Stimulated activated CD8-positive, alpha-beta memory T cell treated with anti-CD3 and anti-CD28 coated beads, Interleukin-12 subunit alpha, Interleukin-12 subunit beta, amount 100 ng/mL, for 4 hours (primary cell): Measurements from ENCODE around the gene NOL6.
"Not testable (repeated sequence)": the region's sequence is repeated elsewhere in the genome, so short reads cannot be mapped to it uniquely, and the experiment has no call there.

Experiments used
- DNase-seq: peaks from one replicate; pipeline ENCODE4 v3.0.0-alpha.2; 2020; ENCODE audit warnings: low read depth

The NOL6 gene

DNA sequence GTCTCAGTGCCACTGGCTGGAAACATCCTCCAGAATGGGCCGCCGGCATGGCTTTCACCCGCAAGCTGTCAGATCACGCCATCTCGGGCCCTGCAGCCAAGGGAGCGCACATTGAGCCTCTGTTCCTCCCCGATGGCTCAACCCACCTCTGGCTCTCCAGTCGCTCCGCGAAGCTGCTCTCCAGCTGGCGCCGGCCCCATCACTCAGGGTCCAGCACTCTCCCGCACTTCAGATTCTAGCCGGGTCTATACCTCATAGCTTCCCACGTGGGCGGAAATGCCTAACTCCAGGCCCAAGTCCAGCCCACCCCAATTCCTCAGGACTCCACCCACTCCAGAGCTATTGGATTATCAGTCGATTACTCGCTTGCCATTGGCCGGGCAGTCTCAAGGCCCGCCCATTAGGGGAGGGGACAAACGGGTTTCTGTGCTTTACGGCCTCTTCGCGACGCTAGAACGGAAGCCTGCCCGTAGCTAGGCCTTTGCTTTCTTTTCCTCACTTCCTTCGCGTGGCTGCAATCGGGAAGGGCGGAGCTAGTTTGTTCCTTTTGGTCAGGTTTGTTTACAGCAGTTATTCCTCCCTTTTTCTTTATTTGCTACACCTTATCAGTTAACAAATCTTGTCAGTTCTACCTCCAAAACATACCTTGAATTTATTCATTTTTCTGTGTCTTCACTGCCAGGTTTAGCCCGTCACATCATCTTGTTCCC, at the start of gene NOL6:
TSS of gene NOL6 (minus strand) at position 282 of the 710 bp plus-strand sequence. CDS start at position 200, 82 bp downstream.
- DNase-seq: peak; percentile 95

DNA sequence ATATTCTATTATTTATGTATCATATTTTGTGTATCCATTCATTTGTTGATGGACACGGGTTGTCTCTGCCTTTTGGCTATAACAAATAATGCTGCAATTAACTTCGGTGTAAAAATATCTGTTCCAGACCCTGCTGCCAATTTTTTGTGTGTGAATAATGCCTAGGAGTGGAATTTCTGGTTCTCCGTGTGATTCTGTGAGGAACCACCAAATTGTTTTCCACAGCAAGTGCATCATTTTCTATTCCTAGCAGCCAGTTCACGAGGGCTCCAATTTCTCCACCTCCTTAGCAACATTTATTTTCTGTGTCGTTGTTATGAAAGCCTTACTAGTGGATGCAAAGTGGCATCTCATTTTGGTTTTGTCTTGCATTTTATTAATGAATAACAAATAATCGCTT, 48.1 kb upstream of the NOL6 start:
- DNase-seq: not testable (repeated sequence)

DNA sequence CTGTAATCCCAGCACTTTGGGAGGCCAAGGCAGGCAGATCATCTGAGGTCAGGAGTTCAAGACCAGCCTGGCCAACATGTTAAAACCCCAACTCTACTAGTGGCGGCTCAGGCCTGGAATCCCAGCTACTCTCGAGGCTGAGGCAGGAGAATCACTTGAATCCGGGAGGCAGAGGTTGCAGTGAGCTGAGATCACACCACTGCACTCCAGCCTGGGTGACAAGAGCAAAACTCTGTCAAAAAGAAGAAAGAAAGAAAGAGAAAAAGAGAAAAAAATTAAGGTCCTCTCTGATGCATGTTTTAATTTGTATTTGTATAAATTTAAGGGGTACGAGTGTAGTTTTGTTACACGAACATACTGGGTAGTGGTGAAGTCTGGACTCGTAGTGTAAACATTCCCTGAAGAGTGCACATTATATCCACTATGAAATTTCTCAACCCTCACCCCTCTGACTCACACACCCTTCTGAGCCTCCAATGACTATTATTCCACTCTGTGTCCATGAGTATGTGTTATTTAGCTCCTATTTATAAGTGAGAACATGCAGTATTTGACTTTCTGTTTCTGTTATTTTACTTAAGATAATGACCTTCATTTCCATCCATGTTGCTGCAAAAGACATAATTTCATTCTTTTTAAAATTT, 44.3 kb upstream of the NOL6 start:
- not testable (repeated sequence) for DNase-seq

DNA sequence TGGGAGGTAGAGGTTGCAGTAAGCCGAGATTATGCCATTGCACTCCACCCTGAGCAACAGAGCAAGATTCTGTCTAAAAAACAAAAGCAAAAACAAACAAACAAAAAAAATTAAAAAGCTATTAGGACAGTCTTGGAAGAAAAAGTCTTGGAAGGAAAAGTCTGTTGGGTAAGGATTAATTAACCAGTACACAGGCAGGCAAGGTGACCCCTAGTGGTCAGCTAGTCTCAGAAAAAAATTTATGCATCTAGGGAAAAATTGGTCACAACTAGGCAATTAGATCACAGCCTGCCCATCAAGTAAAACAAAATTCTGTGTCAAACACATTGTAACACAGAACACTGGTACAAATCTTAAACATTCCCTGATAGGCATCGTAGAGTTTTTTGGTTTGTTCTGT, 43.6 kb upstream of the NOL6 start:
- no peak for DNase-seq

DNA sequence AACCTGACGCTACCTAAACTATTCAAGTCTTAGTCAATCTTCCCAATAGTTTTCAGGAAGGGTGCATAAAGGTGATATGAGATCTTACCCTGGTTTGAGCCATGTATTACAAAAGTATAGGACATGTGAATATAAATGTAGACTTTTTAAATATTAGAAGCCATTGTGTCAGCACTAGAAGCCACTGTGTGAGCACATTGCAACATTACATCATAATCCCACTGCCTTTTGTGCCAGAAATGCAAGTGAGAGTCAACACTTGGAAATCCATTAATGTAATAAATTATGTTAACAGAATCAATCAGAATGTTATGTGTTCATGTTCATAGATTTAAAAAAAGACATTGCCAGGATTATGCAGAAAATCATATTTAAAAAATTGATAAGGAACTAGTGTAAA, 42.7 kb upstream of the NOL6 start:
- DNase-seq: not testable (repeated sequence)

DNA sequence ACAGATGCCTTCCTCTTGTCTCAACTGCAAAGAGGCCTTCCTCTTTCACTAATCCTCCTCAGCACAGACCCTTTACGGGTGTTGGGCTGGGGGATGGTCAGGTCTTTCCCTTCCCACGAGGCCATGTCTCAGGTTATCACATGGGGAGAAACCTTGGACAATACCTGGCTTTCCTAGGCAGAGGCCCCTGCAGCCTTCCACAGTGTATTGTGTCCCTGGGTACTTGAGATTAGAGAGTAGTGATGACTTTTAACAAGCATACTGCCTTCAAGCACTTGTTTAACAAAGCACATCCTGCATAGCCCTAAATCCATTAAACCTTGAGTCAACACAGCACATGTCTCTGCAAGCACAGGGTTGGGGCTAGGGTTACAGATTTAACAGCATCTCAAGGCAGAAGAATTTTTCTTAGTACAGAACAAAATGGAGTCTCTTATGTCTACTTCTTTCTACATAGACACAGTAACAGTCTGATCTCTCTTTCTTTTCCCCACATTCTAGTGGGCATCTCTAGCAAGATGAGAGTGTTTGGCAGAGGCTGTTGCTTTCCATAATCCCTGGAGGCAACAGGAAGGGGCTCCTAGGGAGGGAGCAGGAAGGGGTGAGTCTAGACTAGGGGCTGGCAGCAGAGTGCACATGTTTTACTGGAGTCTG, 41.7 kb upstream of the NOL6 start:
- not testable (repeated sequence) for DNase-seq

DNA sequence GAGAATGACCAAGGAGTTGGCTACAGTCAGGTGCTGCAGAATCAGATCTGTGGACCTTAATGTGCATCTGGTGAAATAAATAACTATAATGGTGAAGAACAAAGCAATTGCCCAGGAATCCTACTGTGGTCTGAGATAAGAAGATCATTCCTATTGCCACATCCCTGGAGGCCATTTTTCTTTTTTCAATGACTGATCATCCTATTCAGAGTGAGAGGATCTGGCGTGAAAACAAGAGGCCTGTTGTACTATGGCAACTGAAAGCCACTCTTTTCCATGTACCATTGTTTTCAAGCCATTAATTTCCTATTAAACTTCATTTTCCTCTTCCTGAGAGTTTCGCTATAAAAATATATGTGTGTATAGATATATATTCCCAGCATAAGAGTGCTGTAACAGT, 38.8 kb upstream of the NOL6 start:
- not testable (repeated sequence) for DNase-seq

DNA sequence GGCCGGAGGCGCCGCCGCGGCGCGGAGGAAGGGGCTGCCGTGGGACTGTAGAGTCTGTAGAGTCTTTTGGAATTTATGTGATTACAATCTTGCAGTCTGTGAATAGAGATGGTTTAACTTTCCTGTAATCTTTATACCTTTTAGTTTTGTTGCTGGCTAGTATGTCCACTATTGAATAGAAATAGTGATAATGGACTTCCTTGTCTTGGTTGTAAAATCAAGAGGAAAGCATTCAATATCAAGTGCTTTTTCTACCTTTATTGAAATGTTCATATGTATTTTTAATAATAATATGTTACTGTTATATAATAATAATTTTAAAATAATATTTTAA, 37.4 kb upstream of the NOL6 start:
- not testable (repeated sequence) for DNase-seq

GRCh38 chr9:33510262-33511183, 36.8 kb upstream of the NOL6 start:
- DNase-seq: peak; percentile 11

DNA sequence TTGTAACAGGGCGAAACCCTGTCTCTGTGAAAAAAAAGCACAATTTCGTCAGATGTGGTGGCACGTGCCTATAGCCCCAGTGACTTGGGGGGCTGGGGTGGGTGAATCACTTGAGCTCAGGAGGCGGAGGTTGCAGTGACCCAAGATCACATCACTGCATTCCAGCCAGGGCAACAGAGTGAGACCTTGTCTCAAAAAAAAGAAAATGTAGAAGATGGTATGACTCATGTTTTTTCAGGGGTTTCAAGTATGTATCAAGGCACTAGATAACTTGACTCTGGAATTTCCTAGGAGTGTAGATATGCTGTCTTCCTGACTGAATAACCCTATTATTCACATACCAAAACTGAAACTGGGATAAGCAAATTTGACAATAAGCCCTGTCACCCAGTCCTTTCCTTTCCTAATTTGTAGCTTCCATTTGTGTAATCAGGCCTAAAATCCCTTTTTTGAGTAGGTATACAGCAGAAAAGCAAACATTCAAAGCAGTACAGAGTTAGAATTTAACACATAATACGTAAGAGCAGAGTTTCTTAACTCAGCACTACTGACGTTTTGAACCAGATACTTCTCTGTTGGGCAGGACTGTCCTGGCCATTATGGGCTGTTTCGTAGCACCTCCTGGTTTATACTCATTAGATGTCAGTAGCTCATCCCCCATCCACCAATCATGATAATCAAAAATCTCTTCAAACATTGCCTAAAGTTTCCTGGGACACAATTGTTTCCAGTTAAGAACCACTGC, 33.1 kb upstream of the NOL6 start:
- DNase-seq: no peak

DNA sequence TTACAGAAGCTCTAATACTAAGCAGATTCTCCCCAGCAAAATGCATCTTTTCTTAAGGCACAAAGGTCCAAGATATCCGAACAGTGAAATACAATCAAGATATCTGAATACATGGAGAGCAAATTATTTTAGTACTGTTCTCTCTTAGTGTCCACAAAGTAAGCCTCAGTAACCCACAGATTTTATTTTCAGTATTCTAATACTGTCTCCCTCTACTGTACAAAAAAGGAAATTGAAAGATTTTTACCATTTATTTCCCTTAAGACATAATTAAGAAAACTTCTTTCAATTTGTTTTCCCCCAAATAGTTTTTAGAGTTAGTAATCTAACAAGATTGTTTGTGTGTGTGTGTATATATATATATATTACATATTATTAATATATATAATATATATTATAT, 24.7 kb upstream of the NOL6 start:
- no peak for DNase-seq

- not testable (repeated sequence) for DNase-seq
Measured at GRCh38 chr9:33493819-33494218, 20.1 kb upstream of the NOL6 start.

DNA sequence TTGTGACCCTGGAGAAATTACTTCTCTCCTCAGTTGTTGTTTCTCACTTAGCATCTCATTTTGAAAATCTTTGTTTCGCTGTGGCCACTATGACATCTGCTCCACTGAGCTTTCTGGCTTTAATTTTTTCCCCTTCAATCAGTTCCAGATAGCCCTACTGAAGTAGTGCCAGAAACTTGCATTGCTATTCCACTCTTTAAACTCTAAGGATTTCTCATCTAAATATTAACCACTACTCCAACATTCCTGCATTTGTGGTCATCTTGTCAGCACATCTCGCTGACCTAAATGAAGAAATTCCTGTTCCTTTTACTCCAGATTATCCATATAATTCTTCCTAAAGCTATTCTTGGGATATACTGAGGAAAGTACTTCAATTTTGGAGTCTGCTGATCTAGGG, 15.3 kb upstream of the NOL6 start:
- no peak for DNase-seq

DNA sequence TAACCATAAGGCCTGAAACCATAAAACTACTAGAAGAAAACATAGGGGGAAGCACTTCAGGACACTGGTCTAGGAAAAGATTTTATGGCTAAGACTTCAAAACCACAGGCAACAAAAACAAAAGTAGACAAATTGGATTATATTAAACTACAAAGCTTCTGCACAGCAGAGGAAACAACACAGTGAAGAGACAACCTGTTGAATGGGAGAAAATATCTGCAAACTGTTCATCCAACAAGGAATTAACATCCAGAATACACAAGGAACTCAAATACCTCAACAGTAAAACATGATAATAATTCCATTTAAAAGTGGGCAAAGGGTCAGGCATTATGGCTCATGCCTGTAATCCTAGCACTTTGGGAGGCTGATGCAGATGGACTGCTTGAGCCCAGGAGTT, 11.6 kb upstream of the NOL6 start:
- DNase-seq: not testable (repeated sequence)

DNA sequence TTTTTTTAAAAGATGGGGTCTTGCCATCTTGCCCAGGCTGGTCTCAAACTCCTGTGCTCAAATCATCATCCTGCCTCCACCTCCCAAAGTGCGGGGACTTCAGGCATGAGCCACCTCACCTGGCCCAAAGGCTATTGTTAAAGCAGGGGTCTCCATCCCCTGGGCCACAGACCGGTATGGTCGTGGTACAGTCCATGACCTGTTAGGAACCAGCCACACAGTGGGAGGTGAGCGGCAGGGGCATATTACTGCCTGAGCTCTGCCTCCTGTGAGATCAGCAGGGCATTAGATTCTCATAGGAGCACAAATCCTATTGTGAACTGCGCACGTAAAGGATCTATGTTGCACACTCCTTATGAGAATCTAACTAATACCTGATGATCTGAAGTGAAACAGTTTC, 7.3 kb upstream of the NOL6 start:
- DNase-seq: no peak

- no peak for DNase-seq
Measured at GRCh38 chr9:33480106-33480505, 6.4 kb upstream of the NOL6 start.

- no peak for DNase-seq
Measured at GRCh38 chr9:33476503-33476902, 2.8 kb upstream of the NOL6 start.

GRCh38 chr9:33475357-33475756, 1.6 kb upstream of the NOL6 start:
- no peak for DNase-seq

DNA sequence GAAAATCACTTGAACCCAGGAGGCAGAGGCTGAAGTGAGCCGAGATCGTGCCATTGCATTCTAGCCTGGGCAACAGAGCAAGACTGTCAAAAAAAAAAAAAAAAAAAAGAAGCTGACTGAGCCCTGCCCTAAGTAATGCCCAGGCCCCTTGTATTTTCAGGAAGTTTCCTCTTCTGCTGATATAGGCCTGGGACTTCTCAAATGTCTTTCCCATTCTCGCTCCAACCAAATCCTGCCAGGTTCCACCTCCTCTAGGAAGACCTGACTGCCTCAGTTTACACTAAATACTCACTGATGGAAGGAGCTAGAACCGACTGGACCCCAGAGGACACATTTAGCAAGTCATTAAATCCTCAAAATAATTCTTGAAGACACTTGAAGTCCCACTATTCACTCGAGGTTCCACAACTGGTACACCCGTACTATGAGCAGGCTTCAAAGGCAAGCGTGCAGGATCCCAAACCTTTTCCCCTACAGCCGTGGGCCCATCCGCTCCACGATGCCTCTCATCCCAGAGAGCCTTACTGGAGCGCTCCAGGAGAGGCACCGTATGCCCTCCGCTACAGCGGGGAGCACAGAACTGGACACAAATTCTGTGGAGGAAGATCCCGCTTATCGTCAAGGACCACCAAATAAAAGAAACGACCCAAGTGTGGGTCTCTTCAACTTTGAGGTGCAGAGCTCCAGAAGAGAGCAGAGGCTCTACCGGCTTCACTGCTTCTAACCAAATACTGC, 676 bp downstream of the NOL6 start:
- no peak for DNase-seq

- DNase-seq: no peak
Measured at GRCh38 chr9:33472171-33472880, 1.4 kb downstream of the NOL6 start.
